HG02623 (cell line): ENCODE results near the gene PSMD8.
A peak's percentile ranks its signal among the peaks of the same experiment; 100 is the strongest.

Experiments used
- ATAC-seq: cut with Tn5 transposase; IDR thresholded peaks from one replicate; pipeline ENCODE4 v1.9.1; 2021; ENCODE audit warnings: moderate library complexity; ENCODE audit not compliant: unreplicated experiment

The PSMD8 gene

GRCh38 chr19:38386971-38387549 is 12.7 kb downstream of the PSMD8 start:
- ATAC-seq: no peak

GRCh38 chr19:38387550-38388348 is 13.4 kb downstream of the PSMD8 start, which contains the start of gene GGN:
GGN (minus strand) TSS chr19:38388034; CDS start chr19:38387261, 773 bp downstream.
- peak; percentile 47 for ATAC-seq

GRCh38 chr19:38388349-38389100 is 14.2 kb downstream of the PSMD8 start, which contains the start of gene SPRED3:
SPRED3 (plus strand) TSS chr19:38388697; CDS start chr19:38390303, 1,606 bp downstream.
- no peak for ATAC-seq

GRCh38 chr19:38389101-38389925 is 14.9 kb downstream of the PSMD8 start:
- no peak for ATAC-seq

- ATAC-seq: no peak
Observed at GRCh38 chr19:38389957-38390924, 15.9 kb downstream of the PSMD8 start.

- ATAC-seq: no peak
Observed at GRCh38 chr19:38391911-38392464, 17.6 kb downstream of the PSMD8 start.

- no peak for ATAC-seq
Observed at GRCh38 chr19:38392707-38393308, 18.4 kb downstream of the PSMD8 start.

- ATAC-seq: no peak
Observed at GRCh38 chr19:38394488-38394887, 20.1 kb downstream of the PSMD8 start.

GRCh38 chr19:38395381-38396114 is 21.2 kb downstream of the PSMD8 start:
- ATAC-seq: no peak

GRCh38 chr19:38399081-38399480 is 24.7 kb downstream of the PSMD8 start:
- no peak for ATAC-seq

GRCh38 chr19:38399537-38399936 is 25.2 kb downstream of the PSMD8 start:
- no peak for ATAC-seq

GRCh38 chr19:38400361-38400760 is 26.0 kb downstream of the PSMD8 start:
- ATAC-seq: no peak

- no peak for ATAC-seq
Observed at GRCh38 chr19:38401148-38401547, 26.8 kb downstream of the PSMD8 start.

- no peak for ATAC-seq
Observed at GRCh38 chr19:38402623-38402966, 28.2 kb downstream of the PSMD8 start.

GRCh38 chr19:38402967-38403674 is 28.8 kb downstream of the PSMD8 start, which contains the start of gene FAM98C:
FAM98C (plus strand) TSS chr19:38403093; CDS start chr19:38403154, 61 bp downstream.
- peak; percentile 91 for ATAC-seq

- no peak for ATAC-seq
Observed at GRCh38 chr19:38404858-38405257, 30.5 kb downstream of the PSMD8 start.

- ATAC-seq: no peak
Observed at GRCh38 chr19:38405276-38405675, 30.9 kb downstream of the PSMD8 start.
